Stimulated activated naive B cell treated with anti-CD40 and anti-IgM and Interleukin-4, amounts not matched to agents 10 μg/mL and 1 μg/mL and 100 μg/mL, for 72 hours (primary cell): ENCODE results near the gene SLC39A8.

Experiments
- ATAC-seq, 2 donors: fragments of 150-1000 bp; cut with Tn5 transposase; replicated peaks; 2 replicates each; pipeline ENCODE4 v1.10.0; 2021; ENCODE audit warnings: moderate library complexity in 1 of 2
- DNase-seq: peaks from one replicate; pipeline ENCODE4 v3.0.0; 2021
- H3K27ac Mint-ChIP-seq: one replicate; pipeline ENCODE4 v1.8.0; 2022; ENCODE audit warnings: mild to moderate bottlenecking, mixed read lengths
- H3K27me3 Mint-ChIP-seq, 2 donors: one replicate each; pipeline ENCODE4 v1.8.0; 2022; ENCODE audit warnings: mixed read lengths in 2 of 2
- H3K36me3 Mint-ChIP-seq, 2 donors: one replicate each; pipeline ENCODE4 v1.8.0; 2022; ENCODE audit warnings: mixed read lengths in 2 of 2, mild to moderate bottlenecking in 1 of 2
- H3K4me1 Mint-ChIP-seq, 2 donors: one replicate each; pipeline ENCODE4 v1.8.0; 2022; ENCODE audit warnings: mixed read lengths in 2 of 2, mild to moderate bottlenecking in 1 of 2
- H3K4me3 Mint-ChIP-seq, 2 donors: one replicate each; pipeline ENCODE4 v1.8.0; 2022; ENCODE audit warnings: mild to moderate bottlenecking in 2 of 2, mixed read lengths in 2 of 2, moderate library complexity in 1 of 2
- H3K9me3 Mint-ChIP-seq, 2 donors: one replicate each; pipeline ENCODE4 v1.8.0; 2022; ENCODE audit warnings: mixed read lengths in 2 of 2, mild to moderate bottlenecking in 1 of 2

SLC39A8 gene

GRCh38 chr4:102352781-102353180, 7.5 kb upstream of the SLC39A8 start:
- DNase-seq (no peak), ATAC-seq (no peak)
- no peaks in the 10 kb centered on the region for H3K36me3 Mint-ChIP-seq
- no peak overlapping the region for H3K27ac Mint-ChIP-seq
- H3K4me3 Mint-ChIP-seq, result no peak overlapping the region
- H3K9me3 Mint-ChIP-seq, result no peaks in the 10 kb centered on the region
- H3K4me1 Mint-ChIP-seq, result peaks cover 0 to 7% of the 10 kb centered on the region in 2 donors
- no peaks in the 10 kb centered on the region for H3K27me3 Mint-ChIP-seq

DNA sequence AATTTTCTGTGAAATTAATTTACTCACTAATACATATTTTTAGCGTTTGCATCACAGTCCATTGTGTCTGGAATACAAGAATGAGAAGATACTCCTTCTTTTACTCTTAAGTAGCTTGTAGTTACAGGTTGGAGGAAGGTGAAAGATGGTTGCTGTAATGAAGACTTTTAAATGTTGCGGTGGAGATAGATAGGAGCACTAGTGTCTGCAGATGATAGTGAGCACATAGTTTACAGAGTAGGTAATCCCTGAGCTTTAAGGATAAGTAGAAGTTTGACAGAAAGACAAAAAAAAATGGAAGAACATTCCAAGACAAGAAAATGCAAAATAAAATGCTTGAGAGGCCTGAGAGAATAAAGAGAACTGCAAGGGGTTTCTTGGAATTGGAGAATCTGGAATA, 5.4 kb upstream of the SLC39A8 start:
- Mint-ChIP-seq H3K4me1 (peaks cover 8 to 11% of the 10 kb centered on the region in 2 donors), H3K4me3 (no peak overlapping the region), H3K27me3 (no peaks in the 10 kb centered on the region), H3K27ac (no peak overlapping the region), H3K9me3 (no peaks in the 10 kb centered on the region), H3K36me3 (no peaks in the 10 kb centered on the region)
- ATAC-seq (no peak), DNase-seq (no peak)

GRCh38 chr4:102348701-102349100, 3.4 kb upstream of the SLC39A8 start:
- H3K4me3 Mint-ChIP-seq, result no peak overlapping the region
- no peak overlapping the region for H3K27ac Mint-ChIP-seq
- no peaks in the 10 kb centered on the region for H3K36me3 Mint-ChIP-seq
- H3K4me1 Mint-ChIP-seq, result peaks cover 8 to 12% of the 10 kb centered on the region in 2 donors
- ATAC-seq (no peak), DNase-seq (no peak)
- no peaks in the 10 kb centered on the region for H3K9me3 Mint-ChIP-seq
- H3K27me3 Mint-ChIP-seq, result no peaks in the 10 kb centered on the region

- DNase-seq (no peak), ATAC-seq (no peak)
- peaks cover 10 to 27% of the 10 kb centered on the region in 2 donors for H3K4me1 Mint-ChIP-seq
- H3K27ac Mint-ChIP-seq, result peak overlapping the region; percentile 96
- H3K36me3 Mint-ChIP-seq, result peaks cover 3 to 6% of the 10 kb centered on the region in 2 donors
- H3K4me3 Mint-ChIP-seq, result peak overlapping the region; percentile 84 to 86
- H3K9me3 Mint-ChIP-seq, result no peaks in the 10 kb centered on the region
- H3K27me3 Mint-ChIP-seq, result no peaks in the 10 kb centered on the region
Measured at GRCh38 chr4:102345795-102346100, 466 bp upstream of the SLC39A8 start.

GRCh38 chr4:102344520-102344953, 745 bp downstream of the SLC39A8 start:
- peak; percentile 75 for DNase-seq
- peak overlapping the region; percentile 84 to 86 for H3K4me3 Mint-ChIP-seq
- peak; percentile 65 to 66 for ATAC-seq
- peaks cover 20 to 38% of the 10 kb centered on the region in 2 donors for H3K4me1 Mint-ChIP-seq
- H3K9me3 Mint-ChIP-seq, result no peaks in the 10 kb centered on the region
- H3K36me3 Mint-ChIP-seq, result peaks cover 11 to 12% of the 10 kb centered on the region in 2 donors
- peak overlapping the region; percentile 96 for H3K27ac Mint-ChIP-seq
- no peaks in the 10 kb centered on the region for H3K27me3 Mint-ChIP-seq

GRCh38 chr4:102343964-102344519, 1.2 kb downstream of the SLC39A8 start:
- peak overlapping the region; percentile 84 to 86 for H3K4me3 Mint-ChIP-seq
- peaks cover 22 to 43% of the 10 kb centered on the region in 2 donors for H3K4me1 Mint-ChIP-seq
- peaks cover 15% of the 10 kb centered on the region in 2 donors for H3K36me3 Mint-ChIP-seq
- no peaks in the 10 kb centered on the region for H3K27me3 Mint-ChIP-seq
- DNase-seq, result no peak
- H3K9me3 Mint-ChIP-seq, result no peaks in the 10 kb centered on the region
- H3K27ac Mint-ChIP-seq, result peak overlapping the region; percentile 96
- peak; percentile 36 to 39 for ATAC-seq

DNA sequence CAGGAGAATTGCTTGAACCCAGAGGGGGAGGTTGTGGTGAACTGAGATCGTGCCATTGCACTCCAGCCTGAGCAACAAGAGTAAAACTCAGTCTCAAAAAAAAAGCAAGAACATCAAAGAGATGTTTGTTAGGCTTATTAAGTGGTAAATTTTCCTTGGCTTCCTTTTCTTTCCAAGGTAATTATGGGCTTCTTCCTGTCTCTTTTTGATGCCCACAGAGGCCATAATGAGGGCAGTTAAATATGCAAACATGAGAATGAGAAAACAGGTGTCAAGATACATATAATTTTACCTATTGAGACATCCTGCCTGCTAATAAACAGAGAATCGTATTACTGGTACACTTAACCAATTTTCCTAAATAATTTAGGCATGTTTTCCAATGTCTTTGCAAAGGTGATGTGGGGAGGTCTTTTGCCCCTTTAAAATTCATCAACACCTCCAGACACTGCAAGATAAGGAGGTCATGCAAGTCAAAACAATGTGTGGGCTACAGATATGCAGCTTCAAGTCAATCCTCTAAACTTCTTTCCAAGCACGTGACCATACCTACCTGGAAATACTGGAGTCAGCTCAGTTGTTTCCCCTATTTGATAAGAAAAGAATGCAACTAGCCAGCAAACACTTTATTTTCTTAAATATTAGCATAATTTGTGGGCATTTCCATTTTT, 2.7 kb downstream of the SLC39A8 start:
- Mint-ChIP-seq H3K4me1 (peaks cover 22 to 44% of the 10 kb centered on the region in 2 donors), H3K27me3 (no peaks in the 10 kb centered on the region), H3K9me3 (no peaks in the 10 kb centered on the region), H3K4me3 (peak overlapping the region; percentile 72 to 75), H3K36me3 (peaks cover 18 to 20% of the 10 kb centered on the region in 2 donors), H3K27ac (no peak overlapping the region)
- no peak for DNase-seq
- ATAC-seq, result no peak

- Mint-ChIP-seq H3K27ac (no peak overlapping the region), H3K4me3 (no peak overlapping the region), H3K4me1 (peaks cover 22 to 42% of the 10 kb centered on the region in 2 donors), H3K27me3 (no peaks in the 10 kb centered on the region), H3K36me3 (peaks cover 21 to 23% of the 10 kb centered on the region in 2 donors), H3K9me3 (no peaks in the 10 kb centered on the region)
- ATAC-seq, result no peak
- no peak for DNase-seq
Measured at GRCh38 chr4:102341201-102341600, 4.1 kb downstream of the SLC39A8 start.

DNA sequence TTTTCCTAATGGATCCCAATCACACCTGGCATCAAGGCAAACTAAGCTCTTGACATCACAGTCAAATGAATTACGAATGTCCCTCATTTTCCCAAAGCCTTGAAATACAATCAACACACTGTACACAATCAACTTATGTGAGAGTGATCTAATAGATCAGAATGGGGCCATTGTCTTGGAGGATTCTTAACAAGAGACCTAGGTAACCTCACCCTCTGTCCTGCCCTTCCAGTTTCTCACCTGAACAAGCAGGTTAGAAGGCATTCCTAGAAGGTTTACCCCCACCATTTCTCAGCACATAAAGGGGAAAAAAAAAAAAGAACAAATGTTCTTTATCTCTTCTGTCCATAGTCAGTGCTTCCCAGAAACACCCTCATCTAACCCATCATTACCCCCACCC, 6.3 kb downstream of the SLC39A8 start:
- Mint-ChIP-seq H3K27ac (no peak overlapping the region), H3K4me3 (no peak overlapping the region), H3K9me3 (no peaks in the 10 kb centered on the region), H3K36me3 (peaks cover 25 to 30% of the 10 kb centered on the region in 2 donors), H3K4me1 (peaks cover 26 to 53% of the 10 kb centered on the region in 2 donors), H3K27me3 (no peaks in the 10 kb centered on the region)
- DNase-seq, result no peak
- no peak for ATAC-seq

GRCh38 chr4:102338405-102338804, 6.9 kb downstream of the SLC39A8 start:
- peaks cover 31 to 36% of the 10 kb centered on the region in 2 donors for H3K36me3 Mint-ChIP-seq
- ATAC-seq, result no peak

DNA sequence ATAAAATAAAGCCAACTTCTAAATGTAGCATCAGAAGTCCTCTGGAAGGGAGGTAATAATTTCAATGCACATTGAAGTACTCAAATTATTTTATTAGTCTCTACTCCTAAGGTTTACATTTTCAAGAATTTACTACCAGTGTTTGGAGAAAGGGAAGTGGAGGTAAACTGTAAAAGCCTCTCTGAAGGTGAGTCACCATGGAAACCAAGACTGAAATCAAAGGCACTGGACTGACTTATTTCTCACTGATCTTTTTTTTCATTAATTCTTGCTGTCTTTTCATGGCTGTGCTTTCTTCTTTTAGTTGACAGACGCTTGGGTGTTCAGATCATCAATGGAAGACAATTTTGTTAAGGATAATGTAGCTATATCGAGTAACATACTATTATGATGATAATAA, 9.7 kb downstream of the SLC39A8 start:
- Mint-ChIP-seq H3K9me3 (no peaks in the 10 kb centered on the region), H3K36me3 (peaks cover 34 to 45% of the 10 kb centered on the region in 2 donors), H3K27me3 (no peaks in the 10 kb centered on the region), H3K4me1 (peaks cover 37 to 68% of the 10 kb centered on the region in 2 donors), H3K4me3 (no peak overlapping the region), H3K27ac (no peak overlapping the region)
- DNase-seq, result no peak
- no peak for ATAC-seq

More at GRCh38 chr4:102338405-102338804, 6.9 kb downstream of the SLC39A8 start:
- Mint-ChIP-seq H3K4me1 (peaks cover 32 to 59% of the 10 kb centered on the region in 2 donors), H3K27ac (no peak overlapping the region), H3K9me3 (no peaks in the 10 kb centered on the region), H3K4me3 (no peak overlapping the region), H3K27me3 (no peaks in the 10 kb centered on the region)
- DNase-seq, result no peak

GRCh38 chr4:102334624-102335023, 10.7 kb downstream of the SLC39A8 start:
- peaks cover 32 to 43% of the 10 kb centered on the region in 2 donors for H3K36me3 Mint-ChIP-seq
- no peak overlapping the region for H3K27ac Mint-ChIP-seq
- H3K9me3 Mint-ChIP-seq, result no peaks in the 10 kb centered on the region
- DNase-seq (no peak), ATAC-seq (no peak)
- H3K27me3 Mint-ChIP-seq, result no peaks in the 10 kb centered on the region
- no peak overlapping the region for H3K4me3 Mint-ChIP-seq
- peaks cover 34 to 67% of the 10 kb centered on the region in 2 donors for H3K4me1 Mint-ChIP-seq

DNA sequence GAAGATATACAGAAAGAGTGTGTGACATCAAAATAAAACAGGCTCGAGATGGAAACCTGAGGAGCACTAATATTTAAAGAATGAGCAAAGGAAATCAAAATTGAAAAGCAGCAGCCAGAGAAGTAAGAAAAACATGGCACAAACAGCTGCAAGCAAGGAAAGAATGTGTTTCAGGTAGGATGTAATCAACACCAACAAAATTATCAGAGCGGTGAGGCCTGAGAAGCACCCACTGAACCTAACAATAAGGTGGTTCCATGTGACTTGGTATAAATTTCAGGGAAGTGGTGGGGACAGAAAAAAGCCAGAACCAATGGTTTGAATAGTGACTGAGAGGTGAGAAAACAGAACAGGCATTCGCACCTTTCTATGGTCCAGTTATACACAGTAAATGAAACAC, 11.5 kb downstream of the SLC39A8 start:
- DNase-seq (no peak), ATAC-seq (no peak)
- Mint-ChIP-seq H3K27me3 (no peaks in the 10 kb centered on the region), H3K9me3 (no peaks in the 10 kb centered on the region), H3K4me1 (peaks cover 33 to 69% of the 10 kb centered on the region in 2 donors), H3K27ac (no peak overlapping the region), H3K36me3 (peaks cover 28 to 42% of the 10 kb centered on the region in 2 donors), H3K4me3 (no peak overlapping the region)

- DNase-seq, result no peak
- H3K4me1 Mint-ChIP-seq, result peaks cover 26 to 60% of the 10 kb centered on the region in 2 donors
- H3K9me3 Mint-ChIP-seq, result no peaks in the 10 kb centered on the region
Measured at GRCh38 chr4:102328045-102328444, 17.2 kb downstream of the SLC39A8 start.

GRCh38 chr4:102326951-102327350, 18.3 kb downstream of the SLC39A8 start:
- no peak for ATAC-seq
- no peaks in the 10 kb centered on the region for H3K27me3 Mint-ChIP-seq
- H3K4me3 Mint-ChIP-seq, result no peak overlapping the region
- H3K36me3 Mint-ChIP-seq, result peaks cover 19 to 30% of the 10 kb centered on the region in 2 donors
- H3K9me3 Mint-ChIP-seq, result no peaks in the 10 kb centered on the region
- no peak overlapping the region for H3K27ac Mint-ChIP-seq
- no peak for DNase-seq
- H3K4me1 Mint-ChIP-seq, result peaks cover 28 to 62% of the 10 kb centered on the region in 2 donors

More at GRCh38 chr4:102328045-102328444, 17.2 kb downstream of the SLC39A8 start:
- ATAC-seq, result no peak
- peaks cover 22 to 36% of the 10 kb centered on the region in 2 donors for H3K36me3 Mint-ChIP-seq
- no peak overlapping the region for H3K4me3 Mint-ChIP-seq
- no peaks in the 10 kb centered on the region for H3K27me3 Mint-ChIP-seq
- H3K27ac Mint-ChIP-seq, result no peak overlapping the region
